PC-3 (cell line): ENCODE measurements around the gene SRGN. TPM values are rescaled to one million over a fixed set of nuclear protein-coding genes. Genes with fewer than 3 reads are reported as not detected.

Experiments
- ATAC-seq: fragments of 200-7000 bp; cut with Tn5 transposase; 2 replicates; pipeline ENCODE4 v1.9.1; 2020; ENCODE audit warnings: mild to moderate bottlenecking, moderate library complexity
- BruUV-seq: library from RNA; stranded (reverse); fragments of 400-500 nt; replicated peaks from 2 replicates; lab custom pipeline; 2021; lab: Mats Ljungman, UMichigan
- CTCF ChIA-PET: fragments of 300-600 bp; sonication (Branson Sonifier 250); formaldehyde crosslinking; loops from one replicate; lab custom pipeline; 2022; ENCODE audit warnings: antibody characterized with exemption; lab: Charles Lee
- POLR2A ChIA-PET: fragments of 300-600 bp; sonication (Branson Sonifier 250); formaldehyde crosslinking; loops from one replicate; lab custom pipeline; 2022; ENCODE audit warnings: antibody characterized with exemption; ENCODE audit not compliant: unreplicated experiment; lab: Charles Lee
- DNase-seq: peaks from one replicate; pipeline ENCODE4 v3.0.0-alpha.2; 2015
- H2AFZ ChIP-seq: fragments of 300-600 bp; sonication (generic); 2 replicates; pipeline ENCODE4 v1.6.0; 2016; ENCODE audit warnings: antibody characterized with exemption, low read length
- H3F3A ChIP-seq: fragments of 300-600 bp; sonication (generic); one replicate; pipeline ENCODE4 v1.6.0; 2017; ENCODE audit warnings: antibody characterized with exemption, low read length, control low read depth, mild to moderate bottlenecking; ENCODE audit not compliant: unreplicated experiment
- H3K27ac ChIP-seq: fragments of 300-600 bp; sonication (generic); 2 replicates; pipeline ENCODE4 v1.5.1; 2016; ENCODE audit warnings: mild to moderate bottlenecking, low read length
- H3K27me3 ChIP-seq: fragments of 300-600 bp; sonication (generic); 2 replicates; pipeline ENCODE4 v1.6.1; 2016; ENCODE audit warnings: low read length, mixed read lengths
- H3K36me3 ChIP-seq: fragments of 300-600 bp; sonication (generic); 2 replicates; pipeline ENCODE4 v1.6.1; 2016; ENCODE audit warnings: low read depth, mixed run types, low read length, mixed read lengths
- H3K4me1 ChIP-seq: fragments of 300-600 bp; sonication (generic); 2 replicates; pipeline ENCODE4 v1.5.1; 2016; ENCODE audit warnings: low read length; ENCODE audit not compliant: insufficient read depth
- H3K4me2 ChIP-seq: fragments of 300-600 bp; sonication (generic); 2 replicates; pipeline ENCODE4 v1.6.0; 2016; ENCODE audit warnings: low read length
- H3K4me3 ChIP-seq: fragments of 300-600 bp; sonication (generic); 2 replicates; pipeline ENCODE4 v1.5.1; 2016; ENCODE audit warnings: mild to moderate bottlenecking, low read length, mixed read lengths
- H3K79me2 ChIP-seq: fragments of 300-600 bp; sonication (generic); 2 replicates; pipeline ENCODE4 v1.6.1; 2017; ENCODE audit warnings: low read length, mixed read lengths
- H3K9ac ChIP-seq: fragments of 300-600 bp; sonication (generic); 2 replicates; pipeline ENCODE4 v1.6.0; 2016; ENCODE audit warnings: mild to moderate bottlenecking, low read length
- H3K9me2 ChIP-seq: fragments of 300-600 bp; sonication (generic); replicated peaks from 2 replicates; pipeline ENCODE4 v1.6.1; 2016; ENCODE audit warnings: mixed run types, low read length, mixed read lengths
- H3K9me3 ChIP-seq: fragments of 300-600 bp; sonication (generic); 2 replicates; pipeline ENCODE4 v1.6.1; 2016; ENCODE audit warnings: low read length, mixed read lengths
- H4K20me1 ChIP-seq: fragments of 300-600 bp; sonication (generic); 2 replicates; pipeline ENCODE4 v1.6.1; 2016; ENCODE audit warnings: low read length, mixed read lengths
- CTCF ChIP-seq: fragments of 300-600 bp; sonication (generic); conservative IDR thresholded peaks from 2 replicates; pipeline ENCODE4 v1.5.1; 2017; ENCODE audit warnings: antibody characterized with exemption, low read depth, mild to moderate bottlenecking, low read length
- EZH2 ChIP-seq: fragments of 300-600 bp; sonication (generic); IDR thresholded peaks from one replicate; pipeline ENCODE4 v1.6.1; 2017; ENCODE audit warnings: antibody characterized with exemption, mild to moderate bottlenecking, low read length; ENCODE audit not compliant: unreplicated experiment
- EZH2phosphoT487 ChIP-seq: fragments of 300-600 bp; sonication (generic); IDR thresholded peaks from 2 replicates; pipeline ENCODE4 v1.6.1; 2018; ENCODE audit warnings: mild to moderate bottlenecking, antibody characterized with exemption, low read length, borderline replicate concordance
- intact Hi-C: fragments of 100-400 bp; cut with micrococcal nuclease; formaldehyde crosslinking; loops from 2 replicates; pipeline ENCODE4 v1.9.0; 2023
- total RNA-seq: library from RNA; depleted of rRNA; stranded (reverse); fragments of >200 nt; gene quantifications from 2 replicates; pipeline ENCODE4 v1.2.3, GENCODE V29; 2014

The SRGN gene
- total RNA-seq, 1 experiment from 2014 or later, result 422 TPM

GRCh38 chr10:69048103-69048502 is 39.8 kb upstream of the SRGN start:
- Histone ChIP-seq H3K4me2 (no peak overlapping the region), H3K27me3 (no peaks in the 10 kb centered on the region), H3K36me3 (no peaks in the 10 kb centered on the region), H3K9me2 (no peaks in the 10 kb centered on the region), H4K20me1 (no peaks in the 10 kb centered on the region), H3K9ac (no peak overlapping the region), H3K79me2 (no peaks in the 10 kb centered on the region), H2AFZ (no peak overlapping the region), H3F3A (no peaks in the 10 kb centered on the region), H3K9me3 (no peaks in the 10 kb centered on the region), H3K4me1 (peaks cover 10% of the 10 kb centered on the region; the same call in 1 of the 2 replicates), H3K27ac (no peak overlapping the region), H3K4me3 (no peak overlapping the region)
- DNase-seq (no peak), ATAC-seq (no peak)
- ChIA-PET CTCF (no interaction called here), POLR2A (no interaction called here)
- intact Hi-C loops, result no loop called here
- no peak for TF ChIP-seq EZH2phosphoT487
- TF ChIP-seq EZH2, result no peak
- TF ChIP-seq CTCF, result no peak
- no TSS peak for BruUV-seq

GRCh38 chr10:69049566-69049961 is 38.3 kb upstream of the SRGN start:
- no peak overlapping the region for H3K9ac ChIP-seq
- H4K20me1 ChIP-seq, result no peaks in the 10 kb centered on the region
- intact Hi-C loops, result no loop called here
- DNase-seq (no peak), ATAC-seq (no peak)
- H3K36me3 ChIP-seq, result no peaks in the 10 kb centered on the region
- no peak overlapping the region for H3K27ac ChIP-seq
- H3K27me3 ChIP-seq, result no peaks in the 10 kb centered on the region
- CTCF ChIA-PET, result no interaction called here
- TF ChIP-seq EZH2, result no peak
- TF ChIP-seq CTCF, result no peak
- TF ChIP-seq EZH2phosphoT487, result no peak
- H3F3A ChIP-seq, result no peaks in the 10 kb centered on the region
- H3K9me2 ChIP-seq, result no peaks in the 10 kb centered on the region
- peaks cover 10% of the 10 kb centered on the region; the same call in 1 of the 2 replicates for H3K4me1 ChIP-seq
- no peaks in the 10 kb centered on the region for H3K79me2 ChIP-seq
- POLR2A ChIA-PET, result no interaction called here
- H3K4me3 ChIP-seq, result no peak overlapping the region
- H3K4me2 ChIP-seq, result no peak overlapping the region
- no peak overlapping the region for H2AFZ ChIP-seq
- no peaks in the 10 kb centered on the region for H3K9me3 ChIP-seq
- no TSS peak for BruUV-seq

- Histone ChIP-seq H3K9me3 (no peaks in the 10 kb centered on the region), H3K36me3 (no peaks in the 10 kb centered on the region), H4K20me1 (no peaks in the 10 kb centered on the region), H3K4me1 (peaks cover 3% of the 10 kb centered on the region; the same call in 1 of the 2 replicates), H3K9me2 (no peaks in the 10 kb centered on the region), H3K4me2 (no peak overlapping the region), H3K27ac (no peak overlapping the region), H3K79me2 (no peaks in the 10 kb centered on the region), H2AFZ (no peak overlapping the region), H3K9ac (no peak overlapping the region), H3K27me3 (no peaks in the 10 kb centered on the region), H3K4me3 (no peak overlapping the region), H3F3A (no peaks in the 10 kb centered on the region)
- CTCF ChIA-PET, result no interaction called here
- DNase-seq (no peak), ATAC-seq (no peak)
- BruUV-seq, result no TSS peak
- POLR2A ChIA-PET, result no interaction called here
- TF ChIP-seq EZH2phosphoT487, result no peak
- TF ChIP-seq EZH2, result no peak
- TF ChIP-seq CTCF, result no peak
- intact Hi-C loops, result no loop called here
Observed at GRCh38 chr10:69051303-69051702, 36.6 kb upstream of the SRGN start.
